ENCODE measurements around the gene EPS15. TPM values are rescaled to one million over a fixed set of nuclear protein-coding genes. Genes with fewer than 3 reads are reported as not detected.

Gene EPS15
- total and polyA plus RNA-seq, 9 of the 15 experiments (the other 6 are each of a cell fraction or from before 2014, with no cell fraction given), result 23.1 to 69.0 (median 41.7) TPM

- TF ChIP-seq CHAMP1 (IDR thresholded peaks at IDR 0.05) (0 out of 2 replicates have a peak, but pooled peaks have one; percentile 80), SMAD2 (IDR thresholded peaks at IDR 0.05; ENCODE audit: low read depth, low read length) (no peak), RAD21 (CRISPR knock-in tag; conservative IDR thresholded peaks at IDR 0.05 in 1 of 2, IDR thresholded peaks at IDR 0.05 in 1 of 2) (peak; percentile 83 to 92), FOXK2 (conservative IDR thresholded peaks at IDR 0.05 in 1 of 2, IDR thresholded peaks at IDR 0.05 in 1 of 2; ENCODE audit: low read depth in 2 of 2) (peak; percentile 66 to 69; a peak in 3 of 4 replicates), SOX6 (IDR thresholded peaks at IDR 0.05) (peak; percentile 94), BHLHE40 (IDR thresholded peaks at IDR 0.05; ENCODE audit: low read length) (0 out of 2 replicates have a peak, but pooled peaks have one; percentile 37), SMC3 (conservative IDR thresholded peaks at IDR 0.05; ENCODE audit: insufficient read depth, low read depth, low read length) (peak; percentile 82), PKNOX1 (IDR thresholded peaks at IDR 0.05) (0 out of 2 replicates have a peak, but pooled peaks have one; percentile 14), TOE1 (IDR thresholded peaks at IDR 0.05; ENCODE audit: borderline replicate concordance) (0 out of 2 replicates have a peak, but pooled peaks have one; percentile 37), TOE1 (CRISPR knock-in tag; IDR thresholded peaks at IDR 0.05; ENCODE audit: borderline replicate concordance, low read depth) (no peak), CBFA2T2 (conservative IDR thresholded peaks at IDR 0.05) (no peak), BACH1 (tag; IDR thresholded peaks at IDR 0.05) (no peak)
- TF ChIP-seq, protein P1, sequence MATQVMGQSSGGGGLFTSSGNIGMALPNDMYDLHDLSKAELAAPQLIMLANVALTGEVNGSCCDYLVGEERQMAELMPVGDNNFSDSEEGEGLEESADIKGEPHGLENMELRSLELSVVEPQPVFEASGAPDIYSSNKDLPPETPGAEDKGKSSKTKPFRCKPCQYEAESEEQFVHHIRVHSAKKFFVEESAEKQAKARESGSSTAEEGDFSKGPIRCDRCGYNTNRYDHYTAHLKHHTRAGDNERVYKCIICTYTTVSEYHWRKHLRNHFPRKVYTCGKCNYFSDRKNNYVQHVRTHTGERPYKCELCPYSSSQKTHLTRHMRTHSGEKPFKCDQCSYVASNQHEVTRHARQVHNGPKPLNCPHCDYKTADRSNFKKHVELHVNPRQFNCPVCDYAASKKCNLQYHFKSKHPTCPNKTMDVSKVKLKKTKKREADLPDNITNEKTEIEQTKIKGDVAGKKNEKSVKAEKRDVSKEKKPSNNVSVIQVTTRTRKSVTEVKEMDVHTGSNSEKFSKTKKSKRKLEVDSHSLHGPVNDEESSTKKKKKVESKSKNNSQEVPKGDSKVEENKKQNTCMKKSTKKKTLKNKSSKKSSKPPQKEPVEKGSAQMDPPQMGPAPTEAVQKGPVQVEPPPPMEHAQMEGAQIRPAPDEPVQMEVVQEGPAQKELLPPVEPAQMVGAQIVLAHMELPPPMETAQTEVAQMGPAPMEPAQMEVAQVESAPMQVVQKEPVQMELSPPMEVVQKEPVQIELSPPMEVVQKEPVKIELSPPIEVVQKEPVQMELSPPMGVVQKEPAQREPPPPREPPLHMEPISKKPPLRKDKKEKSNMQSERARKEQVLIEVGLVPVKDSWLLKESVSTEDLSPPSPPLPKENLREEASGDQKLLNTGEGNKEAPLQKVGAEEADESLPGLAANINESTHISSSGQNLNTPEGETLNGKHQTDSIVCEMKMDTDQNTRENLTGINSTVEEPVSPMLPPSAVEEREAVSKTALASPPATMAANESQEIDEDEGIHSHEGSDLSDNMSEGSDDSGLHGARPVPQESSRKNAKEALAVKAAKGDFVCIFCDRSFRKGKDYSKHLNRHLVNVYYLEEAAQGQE (IDR thresholded peaks at IDR 0.05; ENCODE audit: borderline replicate concordance), result peak; percentile 84
- TF ChIP-seq, protein P1 (CRISPR knock-in tag; IDR thresholded peaks at IDR 0.05; ENCODE audit: low read depth), result no peak
- TF ChIP-seq, protein P2, sequence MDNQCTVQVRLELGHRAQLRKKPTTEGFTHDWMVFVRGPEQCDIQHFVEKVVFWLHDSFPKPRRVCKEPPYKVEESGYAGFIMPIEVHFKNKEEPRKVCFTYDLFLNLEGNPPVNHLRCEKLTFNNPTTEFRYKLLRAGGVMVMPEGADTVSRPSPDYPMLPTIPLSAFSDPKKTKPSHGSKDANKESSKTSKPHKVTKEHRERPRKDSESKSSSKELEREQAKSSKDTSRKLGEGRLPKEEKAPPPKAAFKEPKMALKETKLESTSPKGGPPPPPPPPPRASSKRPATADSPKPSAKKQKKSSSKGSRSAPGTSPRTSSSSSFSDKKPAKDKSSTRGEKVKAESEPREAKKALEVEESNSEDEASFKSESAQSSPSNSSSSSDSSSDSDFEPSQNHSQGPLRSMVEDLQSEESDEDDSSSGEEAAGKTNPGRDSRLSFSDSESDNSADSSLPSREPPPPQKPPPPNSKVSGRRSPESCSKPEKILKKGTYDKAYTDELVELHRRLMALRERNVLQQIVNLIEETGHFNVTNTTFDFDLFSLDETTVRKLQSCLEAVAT (IDR thresholded peaks at IDR 0.05), result peak in 1 of 2 experiments; percentile 19; a peak in 1 of 4 replicates
These were observed 16.0 kb upstream of the EPS15 start (continued) for GRCh38 chr1:51535006-51535592.

Data from K562 (cell line).